GM19452 (cell line): ENCODE data around the gene MBD5.

ENCODE experiments used
- ATAC-seq: cut with Tn5 transposase; IDR thresholded peaks from one replicate; pipeline ENCODE4 v1.9.1; 2021; ENCODE audit not compliant: unreplicated experiment

The MBD5 gene

GRCh38 chr2:148450531-148450930 lies 429.6 kb downstream of the MBD5 start:
- ATAC-seq: no peak

GRCh38 chr2:148451046-148451445 lies 430.2 kb downstream of the MBD5 start:
- no peak for ATAC-seq

GRCh38 chr2:148455791-148456190 lies 434.9 kb downstream of the MBD5 start:
- no peak for ATAC-seq

GRCh38 chr2:148458171-148458570 lies 437.3 kb downstream of the MBD5 start:
- no peak for ATAC-seq

GRCh38 chr2:148459377-148459778 lies 438.5 kb downstream of the MBD5 start:
- no peak for ATAC-seq

GRCh38 chr2:148461876-148462275 lies 441.0 kb downstream of the MBD5 start:
- ATAC-seq: no peak

GRCh38 chr2:148475626-148476025 lies 454.7 kb downstream of the MBD5 start:
- ATAC-seq: no peak

- ATAC-seq: no peak
Measured at GRCh38 chr2:148479398-148479797, 458.5 kb downstream of the MBD5 start.

GRCh38 chr2:148483665-148484064 lies 462.8 kb downstream of the MBD5 start:
- no peak for ATAC-seq

- ATAC-seq: no peak
Measured at GRCh38 chr2:148484066-148484465, 463.2 kb downstream of the MBD5 start.

GRCh38 chr2:148486655-148487054 lies 465.8 kb downstream of the MBD5 start:
- no peak for ATAC-seq

GRCh38 chr2:148487439-148487838 lies 466.5 kb downstream of the MBD5 start:
- no peak for ATAC-seq

- no peak for ATAC-seq
Measured at GRCh38 chr2:148490840-148491439, 470.0 kb downstream of the MBD5 start.

- peak; percentile 73 for ATAC-seq
Measured at GRCh38 chr2:148493822-148494563, 473.1 kb downstream of the MBD5 start.

GRCh38 chr2:148495586-148495985 lies 474.7 kb downstream of the MBD5 start:
- ATAC-seq: no peak

GRCh38 chr2:148501545-148501944 lies 480.7 kb downstream of the MBD5 start:
- no peak for ATAC-seq

GRCh38 chr2:148503516-148503915 lies 482.6 kb downstream of the MBD5 start:
- ATAC-seq: no peak

- no peak for ATAC-seq
Measured at GRCh38 chr2:148507970-148508369, 487.1 kb downstream of the MBD5 start.

GRCh38 chr2:148508878-148509287 lies 488.0 kb downstream of the MBD5 start:
- ATAC-seq: no peak

- peak; percentile 99 for ATAC-seq
Measured at GRCh38 chr2:148509288-148509902, 488.5 kb downstream of the MBD5 start.

- no peak for ATAC-seq
Measured at GRCh38 chr2:148511883-148512282, 491.0 kb downstream of the MBD5 start.

GRCh38 chr2:148512501-148512900 lies 491.6 kb downstream of the MBD5 start:
- no peak for ATAC-seq
